Coronary artery (tissue), 2 donors: ENCODE data around the gene SMCHD1.
A peak's percentile ranks its signal among the peaks of the same experiment; 100 is the strongest.

Experiments
- DNase-seq: peaks from one replicate; pipeline ENCODE4 v3.0.0-alpha.2; 2017; ENCODE audit warnings: low spot score
- H3K27ac ChIP-seq, 2 donors: fragments of 200-600 bp; sonication (generic); one replicate each; pipeline ENCODE4 v1.5.1; 2016 to 2019
- H3K4me3 ChIP-seq: fragments of 200-600 bp; sonication (generic); 2 replicates; pipeline ENCODE4 v1.5.1; 2016; ENCODE audit warnings: mild to moderate bottlenecking, moderate library complexity
- TF ChIP-seq, protein P1 (sequence below): fragments of 200-600 bp; sonication (generic); IDR thresholded peaks from one replicate; pipeline ENCODE4 v1.5.1; 2019; ENCODE audit warnings: antibody characterized with exemption

The SMCHD1 gene

GRCh38 chr18:2644535-2644934 lies 11.0 kb upstream of the SMCHD1 start:
- H3K27ac ChIP-seq, result no peak overlapping the region
- H3K4me3 ChIP-seq, result no peak overlapping the region
- TF ChIP-seq, protein P1, sequence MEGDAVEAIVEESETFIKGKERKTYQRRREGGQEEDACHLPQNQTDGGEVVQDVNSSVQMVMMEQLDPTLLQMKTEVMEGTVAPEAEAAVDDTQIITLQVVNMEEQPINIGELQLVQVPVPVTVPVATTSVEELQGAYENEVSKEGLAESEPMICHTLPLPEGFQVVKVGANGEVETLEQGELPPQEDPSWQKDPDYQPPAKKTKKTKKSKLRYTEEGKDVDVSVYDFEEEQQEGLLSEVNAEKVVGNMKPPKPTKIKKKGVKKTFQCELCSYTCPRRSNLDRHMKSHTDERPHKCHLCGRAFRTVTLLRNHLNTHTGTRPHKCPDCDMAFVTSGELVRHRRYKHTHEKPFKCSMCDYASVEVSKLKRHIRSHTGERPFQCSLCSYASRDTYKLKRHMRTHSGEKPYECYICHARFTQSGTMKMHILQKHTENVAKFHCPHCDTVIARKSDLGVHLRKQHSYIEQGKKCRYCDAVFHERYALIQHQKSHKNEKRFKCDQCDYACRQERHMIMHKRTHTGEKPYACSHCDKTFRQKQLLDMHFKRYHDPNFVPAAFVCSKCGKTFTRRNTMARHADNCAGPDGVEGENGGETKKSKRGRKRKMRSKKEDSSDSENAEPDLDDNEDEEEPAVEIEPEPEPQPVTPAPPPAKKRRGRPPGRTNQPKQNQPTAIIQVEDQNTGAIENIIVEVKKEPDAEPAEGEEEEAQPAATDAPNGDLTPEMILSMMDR, result no peak
- DNase-seq, result no peak

GRCh38 chr18:2651981-2652380 lies 3.5 kb upstream of the SMCHD1 start:
- TF ChIP-seq, protein P1, result no peak
- no peak overlapping the region for H3K4me3 ChIP-seq
- no peak for DNase-seq
- no peak overlapping the region for H3K27ac ChIP-seq

DNA sequence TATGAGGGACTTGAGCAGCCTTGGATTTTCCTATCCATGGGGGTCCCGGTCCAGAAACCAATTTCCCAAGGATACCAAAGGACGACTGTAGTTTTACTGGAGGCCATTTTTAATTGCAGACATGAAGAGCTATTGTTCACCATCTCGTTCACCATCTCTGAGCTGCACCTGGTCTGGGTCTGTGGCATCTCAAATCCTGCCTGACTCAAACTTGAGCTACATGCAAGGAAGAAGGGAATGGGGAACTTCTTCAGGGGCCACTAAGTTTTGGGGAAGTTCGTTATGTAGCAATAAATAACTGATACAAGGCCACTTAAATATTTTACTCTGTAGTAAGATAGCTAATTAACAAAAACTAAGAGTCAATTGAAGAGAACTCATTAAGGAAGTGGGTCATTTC lies 2.1 kb upstream of the SMCHD1 start:
- H3K27ac ChIP-seq, result no peak overlapping the region
- H3K4me3 ChIP-seq, result no peak overlapping the region
- TF ChIP-seq, protein P1, result no peak
- DNase-seq, result no peak

- Histone ChIP-seq H3K4me3 (peak overlapping the region; percentile 93), H3K27ac (peak overlapping the region; percentile 97 to 99)
- TF ChIP-seq, protein P1, result no peak
- no peak for DNase-seq
Observed at GRCh38 chr18:2654169-2654927, 1.2 kb upstream of the SMCHD1 start.

DNA sequence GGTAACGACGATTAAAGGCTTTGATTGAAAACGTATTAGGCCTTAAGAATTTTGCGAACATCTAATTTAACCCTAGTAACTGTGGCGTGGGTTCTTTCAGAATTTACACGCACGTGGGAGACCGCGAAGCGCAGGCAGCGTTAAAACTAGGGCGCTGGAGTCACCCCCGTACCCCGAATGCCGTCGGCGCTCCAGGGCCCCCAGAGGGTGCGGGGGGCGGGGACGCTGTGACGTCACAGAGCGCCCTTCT lies 673 bp upstream of the SMCHD1 start:
- Histone ChIP-seq H3K4me3 (peak overlapping the region; percentile 93), H3K27ac (peak overlapping the region; percentile 97 to 99)
- TF ChIP-seq, protein P1, result no peak
- DNase-seq, result no peak

DNA sequence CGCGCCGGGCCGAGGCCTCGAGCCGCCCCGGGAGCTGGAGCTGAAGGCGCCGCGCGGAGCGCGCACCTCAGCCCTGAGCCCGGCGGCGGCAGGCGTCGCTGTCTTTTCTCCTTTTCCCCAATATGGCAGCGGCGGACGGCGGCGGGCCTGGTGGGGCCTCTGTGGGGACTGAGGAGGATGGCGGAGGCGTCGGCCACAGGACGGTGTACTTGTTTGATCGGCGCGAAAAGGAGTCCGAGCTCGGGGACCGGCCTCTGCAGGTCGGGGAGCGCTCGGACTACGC lies 369 bp downstream of the SMCHD1 start:
- peak overlapping the region; percentile 93 for H3K4me3 ChIP-seq
- peak overlapping the region; percentile 97 to 99 for H3K27ac ChIP-seq
- TF ChIP-seq, protein P1, result no peak
- DNase-seq, result no peak

GRCh38 chr18:2656237-2656980 lies 883 bp downstream of the SMCHD1 start:
- Histone ChIP-seq H3K4me3 (peak overlapping the region; percentile 93), H3K27ac (peak overlapping the region; percentile 97 to 99)
- peak; percentile 87 for DNase-seq
- TF ChIP-seq, protein P1, result no peak
